GM12873 (cell line): ENCODE measurements around the gene CC2D2B.

Experiments
- TF ChIP-seq, protein P1 (sequence below): IDR thresholded peaks from 2 replicates; pipeline ENCODE4 v1.5.1; 2012; ENCODE audit warnings: low read depth, mild to moderate bottlenecking, moderate library complexity, low read length, control low read depth; ENCODE audit not compliant: insufficient read depth; ENCODE audit errors: missing control alignments

CC2D2B gene

DNA sequence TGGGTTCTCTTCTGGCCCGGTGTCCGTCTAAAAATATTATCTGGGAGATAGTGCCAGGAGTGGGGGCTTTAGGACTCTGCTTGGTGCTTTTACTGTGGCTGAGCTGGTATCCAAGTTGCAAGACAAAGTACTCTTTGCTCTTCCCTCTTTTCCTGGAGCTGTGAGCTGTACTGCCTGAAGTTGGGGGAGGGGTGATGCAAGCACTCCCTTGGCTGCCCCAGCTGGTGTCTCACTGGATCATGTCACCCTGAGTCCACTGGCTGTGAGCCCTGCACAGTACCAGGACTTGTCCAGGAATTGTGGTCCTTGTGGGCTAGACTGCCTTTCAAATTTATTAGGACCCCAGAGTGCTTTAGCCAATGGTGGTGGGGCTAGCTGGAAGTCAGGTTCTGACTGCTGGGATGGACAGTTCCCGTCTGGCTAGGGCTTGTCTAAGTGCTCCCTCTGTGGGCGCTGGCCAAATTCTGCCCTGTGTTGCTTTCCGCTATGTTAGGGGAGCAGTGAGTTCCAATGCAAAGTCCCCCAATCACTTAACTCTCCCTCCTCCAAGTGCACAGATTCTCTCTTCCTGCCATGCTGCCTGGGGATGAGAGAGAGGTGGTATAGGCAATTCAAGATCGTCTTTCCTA, 13.1 kb downstream of the CC2D2B start:
- TF ChIP-seq, protein P1, sequence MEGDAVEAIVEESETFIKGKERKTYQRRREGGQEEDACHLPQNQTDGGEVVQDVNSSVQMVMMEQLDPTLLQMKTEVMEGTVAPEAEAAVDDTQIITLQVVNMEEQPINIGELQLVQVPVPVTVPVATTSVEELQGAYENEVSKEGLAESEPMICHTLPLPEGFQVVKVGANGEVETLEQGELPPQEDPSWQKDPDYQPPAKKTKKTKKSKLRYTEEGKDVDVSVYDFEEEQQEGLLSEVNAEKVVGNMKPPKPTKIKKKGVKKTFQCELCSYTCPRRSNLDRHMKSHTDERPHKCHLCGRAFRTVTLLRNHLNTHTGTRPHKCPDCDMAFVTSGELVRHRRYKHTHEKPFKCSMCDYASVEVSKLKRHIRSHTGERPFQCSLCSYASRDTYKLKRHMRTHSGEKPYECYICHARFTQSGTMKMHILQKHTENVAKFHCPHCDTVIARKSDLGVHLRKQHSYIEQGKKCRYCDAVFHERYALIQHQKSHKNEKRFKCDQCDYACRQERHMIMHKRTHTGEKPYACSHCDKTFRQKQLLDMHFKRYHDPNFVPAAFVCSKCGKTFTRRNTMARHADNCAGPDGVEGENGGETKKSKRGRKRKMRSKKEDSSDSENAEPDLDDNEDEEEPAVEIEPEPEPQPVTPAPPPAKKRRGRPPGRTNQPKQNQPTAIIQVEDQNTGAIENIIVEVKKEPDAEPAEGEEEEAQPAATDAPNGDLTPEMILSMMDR: no peak

DNA sequence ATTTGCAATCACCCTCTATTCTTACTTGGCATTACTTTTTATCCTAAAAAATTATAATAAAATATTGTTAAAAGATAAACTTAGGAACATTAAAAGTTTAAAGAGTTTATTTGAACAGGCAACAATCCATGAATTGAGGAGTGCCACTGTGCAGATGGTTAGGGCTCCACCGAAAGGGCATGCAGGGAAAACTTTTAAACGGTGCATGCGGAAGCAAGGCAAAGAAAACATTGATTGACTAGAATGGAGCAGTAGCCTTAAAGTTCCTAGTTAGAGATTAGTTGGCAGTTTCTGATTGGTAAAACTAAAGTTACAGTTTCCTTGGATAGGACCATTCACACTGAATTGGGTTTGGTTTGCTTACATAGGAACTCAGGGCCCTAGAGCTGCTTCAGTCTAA, 17.3 kb downstream of the CC2D2B start:
- TF ChIP-seq, protein P1: no peak

DNA sequence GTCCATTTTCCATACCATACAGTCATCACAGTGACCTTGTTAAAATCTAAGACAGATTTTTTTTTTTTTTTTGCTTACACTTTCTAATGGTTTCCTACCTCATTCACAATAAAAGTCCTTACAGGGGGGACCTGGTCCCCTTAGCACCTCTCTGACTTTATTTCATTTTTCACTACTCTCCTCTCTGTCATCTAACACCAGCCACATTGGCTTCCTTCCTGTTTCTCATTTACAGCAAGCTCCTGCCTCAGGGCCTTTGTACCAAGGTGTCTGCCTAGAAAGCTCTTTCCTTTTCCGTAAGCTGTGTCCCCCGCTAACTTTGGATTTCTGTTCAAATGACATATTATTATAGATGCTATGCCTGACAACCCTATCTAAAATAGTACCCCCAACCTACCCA, 27.7 kb downstream of the CC2D2B start:
- TF ChIP-seq, protein P1: no peak

DNA sequence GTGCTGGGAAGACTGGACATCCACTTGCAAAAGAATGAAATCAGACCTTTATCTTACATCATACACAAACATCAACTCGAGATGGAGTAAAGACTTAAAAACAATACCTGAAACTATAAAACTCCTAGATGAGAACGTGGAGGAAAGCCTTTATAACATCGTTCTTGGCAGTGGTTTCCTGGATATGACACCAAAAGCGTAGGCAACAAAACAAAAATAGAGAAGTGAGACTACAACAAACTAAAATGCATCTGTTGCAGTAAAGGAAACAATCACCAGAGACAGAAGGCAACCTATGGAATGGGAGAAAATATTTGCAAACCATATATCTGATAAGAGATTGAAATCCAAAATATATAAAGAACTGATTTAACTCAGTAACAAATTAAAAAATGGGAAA, 33.3 kb downstream of the CC2D2B start:
- TF ChIP-seq, protein P1: no peak

DNA sequence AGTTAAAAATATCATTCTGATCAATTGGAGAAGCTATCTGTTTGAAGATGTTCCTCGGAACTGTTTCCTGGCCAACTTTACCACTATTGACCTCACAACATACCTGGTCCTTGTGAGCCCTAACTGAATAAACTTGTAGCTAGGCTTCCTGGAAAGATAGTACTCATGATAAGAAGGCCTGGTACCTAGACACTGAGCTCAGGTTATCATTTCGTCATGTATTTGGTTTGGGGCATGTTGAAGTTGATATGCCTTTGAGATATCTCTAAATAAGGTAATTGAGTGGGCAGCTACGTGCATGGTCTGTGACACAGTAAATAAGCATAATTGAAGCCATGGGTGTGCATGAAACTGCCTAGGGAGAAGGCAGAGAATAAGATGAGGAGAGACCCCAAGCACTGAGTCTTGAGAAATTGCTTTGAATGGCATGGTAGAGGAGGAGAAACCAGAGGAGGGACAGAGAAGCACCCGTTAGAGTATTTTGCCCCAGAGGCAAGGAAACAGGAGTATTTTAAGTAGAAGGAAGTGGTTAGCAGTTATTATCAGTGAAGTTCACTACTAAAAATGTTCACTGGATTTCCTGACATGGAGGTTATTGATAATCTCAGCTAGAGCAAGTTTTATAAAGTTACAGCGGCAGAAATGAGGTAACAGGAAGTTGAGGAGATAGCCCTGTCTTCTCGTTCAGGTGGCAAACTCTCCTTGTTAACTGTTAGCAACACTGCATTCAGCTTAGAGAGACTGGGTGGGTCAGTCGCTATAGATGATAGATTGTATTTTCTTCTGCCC, 55.6 kb downstream of the CC2D2B start:
- TF ChIP-seq, protein P1: no peak

DNA sequence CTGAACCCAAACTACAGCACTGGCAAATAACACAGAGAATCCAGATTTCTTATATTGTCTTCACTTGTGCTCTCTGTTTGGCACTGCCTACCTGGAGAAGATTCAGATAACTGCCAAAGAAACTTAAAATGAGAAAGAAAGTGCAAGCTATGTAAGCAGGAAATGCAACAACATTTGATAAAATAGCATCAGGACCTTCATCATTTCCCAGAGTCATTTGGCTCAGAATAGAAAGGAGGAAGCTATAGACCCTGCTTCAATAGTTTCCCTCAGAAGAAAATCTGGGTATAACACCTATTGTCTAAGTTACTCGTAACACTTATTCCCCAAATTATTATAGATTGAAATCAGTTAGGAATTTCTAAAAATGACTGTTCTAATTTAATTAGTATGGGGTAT, 56.2 kb downstream of the CC2D2B start:
- TF ChIP-seq, protein P1: no peak

DNA sequence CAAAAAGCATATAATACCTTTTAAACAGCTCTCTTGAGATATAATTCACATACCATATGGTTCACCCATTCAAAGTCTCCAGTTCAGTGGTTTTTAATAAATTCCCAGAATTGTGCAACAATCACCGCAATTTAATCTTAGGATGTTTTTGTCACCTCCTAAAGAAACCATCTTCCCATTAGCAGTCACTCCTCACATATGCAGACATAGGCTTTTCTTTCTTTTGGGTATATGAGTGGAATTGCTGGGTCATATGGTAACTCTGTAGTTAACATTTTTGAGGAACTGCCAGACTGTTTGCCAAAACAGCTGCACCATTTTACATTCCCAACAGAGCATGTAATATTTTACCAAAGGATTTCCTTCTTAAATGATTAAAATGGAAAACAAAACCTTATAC, 57.0 kb downstream of the CC2D2B start:
- TF ChIP-seq, protein P1: no peak
